MV-4-11 (cell line): ENCODE measurements around the gene KRTAP8-1.

Experiments
- DNase-seq: peaks from one replicate; lab custom pipeline; 2025; lab: John Stamatoyannopoulos, UW

The KRTAP8-1 gene

GRCh38 chr21:30813174-30813573 lies at the start of gene KRTAP8-1:
KRTAP8-1 (minus strand) TSS chr21:30813274; CDS start chr21:30813220, 54 bp downstream.
- no peak for DNase-seq

- no peak for DNase-seq
Measured at GRCh38 chr21:30847627-30848500, 34.8 kb upstream of the KRTAP8-1 start.

GRCh38 chr21:30842990-30843389 lies 29.9 kb upstream of the KRTAP8-1 start:
- no peak for DNase-seq

GRCh38 chr21:30839304-30839703 lies 26.2 kb upstream of the KRTAP8-1 start:
- DNase-seq = peak; percentile 9

- DNase-seq = no peak
Measured at GRCh38 chr21:30838536-30838935, 25.5 kb upstream of the KRTAP8-1 start.

- peak; percentile 40 for DNase-seq
Measured at GRCh38 chr21:30831194-30831765, 18.2 kb upstream of the KRTAP8-1 start.

GRCh38 chr21:30829659-30830058 lies 16.6 kb upstream of the KRTAP8-1 start, which contains the start of gene KRTAP7-1:
KRTAP7-1 (minus strand) TSS chr21:30829759; CDS start chr21:30829698, 61 bp downstream.
- DNase-seq = no peak

- no peak for DNase-seq
Measured at GRCh38 chr21:30818837-30819610, 6.0 kb upstream of the KRTAP8-1 start.

- no peak for DNase-seq
Measured at GRCh38 chr21:30800605-30801004, 12.5 kb downstream of the KRTAP8-1 start.

GRCh38 chr21:30793581-30794314 lies 19.3 kb downstream of the KRTAP8-1 start:
- no peak for DNase-seq

- DNase-seq = no peak
Measured at GRCh38 chr21:30779249-30779648, 33.8 kb downstream of the KRTAP8-1 start.

GRCh38 chr21:30769724-30770431 lies 43.2 kb downstream of the KRTAP8-1 start:
- no peak for DNase-seq
